Right lobe of liver (tissue), 6 donors: ENCODE data around the gene SRC. TPM values are rescaled to one million over a fixed set of nuclear protein-coding genes. Genes with fewer than 3 reads are reported as not detected.

Source experiments
- ATAC-seq, 4 donors: fragments of 200-7000 bp; cut with Tn5 transposase; one replicate each; pipeline ENCODE4 v1.9.1; 2020; ENCODE audit warnings: mild to moderate bottlenecking in 4 of 4, moderate library complexity in 4 of 4
- DNase-seq, 3 donors: peaks; one replicate each; pipeline ENCODE4 v3.0.0-alpha.2; 2020
- H3K27ac ChIP-seq, 3 donors: fragments of 200-600 bp; one replicate each; pipeline ENCODE4 v1.8.0; 2022
- H3K27me3 ChIP-seq, 2 donors: fragments of 200-600 bp; one replicate each; pipeline ENCODE4 v1.8.0; 2022
- H3K36me3 ChIP-seq, 4 donors: fragments of 200-600 bp; sonication (generic) in 1 of 4; one replicate each; pipeline versions ENCODE4 v1.5.1 to v1.8.0; 2017 to 2022; ENCODE audit warnings: control low read depth in 1 of 4
- H3K4me1 ChIP-seq, 4 donors: fragments of 200-600 bp; sonication (generic) in 1 of 4; one replicate each; pipeline versions ENCODE4 v1.5.1 to v1.8.0; 2017 to 2022; ENCODE audit warnings: control low read depth in 1 of 4
- H3K4me3 ChIP-seq, 3 donors: fragments of 200-600 bp; one replicate each; pipeline ENCODE4 v1.8.0; 2022
- H3K9me3 ChIP-seq, 4 donors: fragments of 200-600 bp; sonication (generic) in 1 of 4; one replicate each; pipeline versions ENCODE4 v1.5.1 to v1.8.0; 2017 to 2022; ENCODE audit warnings: control low read depth in 1 of 4
- CTCF ChIP-seq, 4 donors: fragments of 200-600 bp in 3 of 4; fragments of 450-650 bp in 1 of 4; IDR thresholded peaks; one replicate each; pipeline versions ENCODE4 v1.5.1 to v1.8.0; 2016 to 2022; ENCODE audit warnings: antibody characterized with exemption in 4 of 4, mild to moderate bottlenecking in 2 of 4
- POLR2A ChIP-seq: fragments of 450-650 bp; IDR thresholded peaks from one replicate; pipeline ENCODE4 v1.6.1; 2017; ENCODE audit warnings: antibody characterized with exemption, mild to moderate bottlenecking
- WGBS: methylation state at CpG from one replicate; pipeline ENCODE4 v1.1.6; 2018; ENCODE audit warnings: low coverage, low lambda C conversion rate; ENCODE audit not compliant: insufficient coverage; ENCODE audit errors: missing lambda C conversion rate; 5-methylcytosine and 5-hydroxymethylcytosine counted together
- intact Hi-C, 2 donors: fragments of 100-400 bp; cut with DNase I; formaldehyde crosslinking; loops; one replicate each; pipeline versions ENCODE4 v1.11.2 to v1.14.1; 2022
- total RNA-seq, 6 experiments: library from RNA; depleted of rRNA in 2 of 6; stranded (reverse); fragments of >200 nt in 2 of 6; fragmentation: NEBNext Ultra II Directional in 3 of 6; extraction: Animal tissue kit (Norgen Biotek cat#: 25700) in 3 of 6; gene quantifications; one replicate each; pipeline versions ENCODE4 v1.1.0 to v1.2.4, GENCODE V29; 2016 to 2023
- donor health status: DM: no; HTN: yes; CAD: no.
- donor health status: DM: no; HTN: no; CAD: no.
- donor health status: DM: no; HTN: no; CAD: no.
- donor health status: DM: no; HTN: yes; CAD: no.
- donor health status: DM: no; HTN: yes; CAD: no.

The SRC gene
- total RNA-seq, 6 experiments from 2014 or later, result 3.1 to 17.3 (median 11.2) TPM

- TF ChIP-seq POLR2A, result no peak
- TF ChIP-seq CTCF (IDR thresholded peaks at IDR 0.05), result no peak
- H3K9me3 ChIP-seq, result no peaks in the 10 kb centered on the region
- ATAC-seq (no peak), DNase-seq (no peak)
- H3K27me3 ChIP-seq, result no peaks in the 10 kb centered on the region
- H3K27ac ChIP-seq, result no peak overlapping the region
- no peaks in the 10 kb centered on the region for H3K4me1 ChIP-seq
- H3K36me3 ChIP-seq, result no peaks in the 10 kb centered on the region
- WGBS, result 48% methylated on average over 2 of the region's 2 CpGs
- intact Hi-C loops, result no loop called here
- H3K4me3 ChIP-seq, result no peak overlapping the region
Observed at GRCh38 chr20:37326666-37327065, 19.3 kb upstream of the SRC start.

GRCh38 chr20:37327748-37328147 lies 18.2 kb upstream of the SRC start:
- H3K27ac ChIP-seq, result no peak overlapping the region

GRCh38 chr20:37328149-37328945 lies 17.6 kb upstream of the SRC start:
- Histone ChIP-seq H3K9me3 (no peaks in the 10 kb centered on the region), H3K27ac (no peak overlapping the region), H3K4me3 (no peak overlapping the region), H3K4me1 (no peaks in the 10 kb centered on the region), H3K27me3 (no peaks in the 10 kb centered on the region), H3K36me3 (no peaks in the 10 kb centered on the region)
- TF ChIP-seq POLR2A (no peak), CTCF (IDR thresholded peaks at IDR 0.05) (no peak)
- WGBS, result no CpG with 5 or more reads among the region's 14 CpGs
- ATAC-seq (peak in 3 of 4 donors; percentile 15 to 77 (median 51)), DNase-seq (no peak)
- intact Hi-C loops, result no loop called here

More at GRCh38 chr20:37327748-37328147, 18.2 kb upstream of the SRC start:
- intact Hi-C loops, result no loop called here
- Histone ChIP-seq H3K9me3 (no peaks in the 10 kb centered on the region), H3K27me3 (no peaks in the 10 kb centered on the region), H3K4me3 (no peak overlapping the region), H3K36me3 (no peaks in the 10 kb centered on the region), H3K4me1 (no peaks in the 10 kb centered on the region)
- TF ChIP-seq POLR2A (no peak), CTCF (IDR thresholded peaks at IDR 0.05) (no peak)
- DNase-seq (no peak), ATAC-seq (no peak)
- WGBS, result 87% methylated on average over 6 of the region's 13 CpGs

GRCh38 chr20:37329481-37330165 lies 16.3 kb upstream of the SRC start:
- H3K36me3 ChIP-seq, result no peaks in the 10 kb centered on the region
- TF ChIP-seq CTCF (IDR thresholded peaks at IDR 0.05), result no peak
- TF ChIP-seq POLR2A, result no peak
- no peaks in the 10 kb centered on the region for H3K4me1 ChIP-seq
- H3K9me3 ChIP-seq, result no peaks in the 10 kb centered on the region
- no peak for ATAC-seq
- 76% methylated on average over 6 of the region's 6 CpGs for WGBS
- H3K4me3 ChIP-seq, result no peak overlapping the region
- H3K27me3 ChIP-seq, result no peaks in the 10 kb centered on the region
- no peak overlapping the region for H3K27ac ChIP-seq
- no peak for DNase-seq
- intact Hi-C loops, result no loop called here
